Spleen (tissue), 7 donors: ENCODE results near the gene OR5D14.

ENCODE experiments used
- CTCF ChIP-seq, 11 experiments: fragments of 200-600 bp in 7 of 11; fragments of 450-650 bp in 4 of 11; sonication (generic) in 4 of 11; IDR thresholded peaks in 8 of 11; conservative IDR thresholded peaks in 3 of 11; 1 replicate in 7 of 11; 2 replicates in 4 of 11; pipeline versions ENCODE4 v1.4.0 to v1.8.0; 2016 to 2021; ENCODE audit warnings: antibody characterized with exemption in 11 of 11, inconsistent platforms in 4 of 11, mild to moderate bottlenecking in 1 of 11
- POLR2A ChIP-seq, 3 donors: fragments of 450-650 bp; IDR thresholded peaks; one replicate each; pipeline ENCODE4 v1.5.1; 2017; ENCODE audit warnings: antibody characterized with exemption in 3 of 3, mild to moderate bottlenecking in 1 of 3
- POLR2AphosphoS5 ChIP-seq, 3 donors: sonication (generic); formaldehyde crosslinking; IDR thresholded peaks; one replicate each; pipeline ENCODE4 v1.5.1; 2017; ENCODE audit warnings: antibody characterized with exemption in 3 of 3
- donor health status: DM: no; HTN: no; CAD: no; lungs with moderate emphysema.
- donor health status: DM: no; HTN: no; CAD: no.
- donor health status: DM: no; HTN: no; CAD: no.

DNA sequence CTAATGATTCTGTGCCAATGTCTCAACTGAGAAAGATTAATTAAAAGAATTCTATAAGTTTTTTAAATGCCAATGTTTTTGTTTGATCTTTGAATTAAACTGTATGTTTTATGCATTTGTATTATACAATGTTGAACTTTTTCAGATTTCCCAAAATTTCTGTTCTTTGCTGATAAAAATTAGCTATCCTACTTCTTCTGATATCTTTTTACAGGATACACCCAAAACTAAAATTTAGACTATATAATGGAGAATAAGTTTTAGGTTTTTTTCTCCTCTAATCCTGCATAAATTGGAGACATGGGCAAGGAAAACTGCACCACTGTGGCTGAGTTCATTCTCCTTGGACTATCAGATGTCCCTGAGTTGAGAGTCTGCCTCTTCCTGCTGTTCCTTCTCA, 31.6 kb downstream of the OR5D14 start, which contains the start of gene OR5L2:
- TF ChIP-seq CTCF (IDR thresholded peaks at IDR 0.05 in 8 of 11, conservative IDR thresholded peaks at IDR 0.05 in 3 of 11) (no peak), POLR2A (IDR thresholded peaks at IDR 0.05) (no peak), POLR2AphosphoS5 (IDR thresholded peaks at IDR 0.05) (no peak)
